ENCODE data around the gene CEBPG. TPM values are rescaled to one million over a fixed set of nuclear protein-coding genes. Genes with fewer than 3 reads are reported as not detected.

The CEBPG gene
- total RNA-seq, 2 donors from 2014 or later: 19.9 to 32.6 TPM

GRCh38 chr19:33408538-33409434 lies 35.3 kb downstream of the CEBPG start:
- TF ChIP-seq, protein P1, sequence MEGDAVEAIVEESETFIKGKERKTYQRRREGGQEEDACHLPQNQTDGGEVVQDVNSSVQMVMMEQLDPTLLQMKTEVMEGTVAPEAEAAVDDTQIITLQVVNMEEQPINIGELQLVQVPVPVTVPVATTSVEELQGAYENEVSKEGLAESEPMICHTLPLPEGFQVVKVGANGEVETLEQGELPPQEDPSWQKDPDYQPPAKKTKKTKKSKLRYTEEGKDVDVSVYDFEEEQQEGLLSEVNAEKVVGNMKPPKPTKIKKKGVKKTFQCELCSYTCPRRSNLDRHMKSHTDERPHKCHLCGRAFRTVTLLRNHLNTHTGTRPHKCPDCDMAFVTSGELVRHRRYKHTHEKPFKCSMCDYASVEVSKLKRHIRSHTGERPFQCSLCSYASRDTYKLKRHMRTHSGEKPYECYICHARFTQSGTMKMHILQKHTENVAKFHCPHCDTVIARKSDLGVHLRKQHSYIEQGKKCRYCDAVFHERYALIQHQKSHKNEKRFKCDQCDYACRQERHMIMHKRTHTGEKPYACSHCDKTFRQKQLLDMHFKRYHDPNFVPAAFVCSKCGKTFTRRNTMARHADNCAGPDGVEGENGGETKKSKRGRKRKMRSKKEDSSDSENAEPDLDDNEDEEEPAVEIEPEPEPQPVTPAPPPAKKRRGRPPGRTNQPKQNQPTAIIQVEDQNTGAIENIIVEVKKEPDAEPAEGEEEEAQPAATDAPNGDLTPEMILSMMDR (IDR thresholded peaks at IDR 0.05): no peak
- DNase-seq (ENCODE audit: low spot score) (no peak), ATAC-seq (ENCODE audit: insufficient number of reproducible peaks, low FRiP score, low read depth) (no peak)
- Histone ChIP-seq H3K27ac (no peak overlapping the region), H3K4me1 (ENCODE audit: control insufficient read depth in 1 of 2, low read depth in 2 of 2) (no peaks in the 10 kb centered on the region), H3K27me3 (replicated peaks; ENCODE audit: insufficient read depth) (no peaks in the 10 kb centered on the region), H3K4me3 (no peak overlapping the region), H3K36me3 (no peaks in the 10 kb centered on the region), H3K9me3 (no peaks in the 10 kb centered on the region)

DNA sequence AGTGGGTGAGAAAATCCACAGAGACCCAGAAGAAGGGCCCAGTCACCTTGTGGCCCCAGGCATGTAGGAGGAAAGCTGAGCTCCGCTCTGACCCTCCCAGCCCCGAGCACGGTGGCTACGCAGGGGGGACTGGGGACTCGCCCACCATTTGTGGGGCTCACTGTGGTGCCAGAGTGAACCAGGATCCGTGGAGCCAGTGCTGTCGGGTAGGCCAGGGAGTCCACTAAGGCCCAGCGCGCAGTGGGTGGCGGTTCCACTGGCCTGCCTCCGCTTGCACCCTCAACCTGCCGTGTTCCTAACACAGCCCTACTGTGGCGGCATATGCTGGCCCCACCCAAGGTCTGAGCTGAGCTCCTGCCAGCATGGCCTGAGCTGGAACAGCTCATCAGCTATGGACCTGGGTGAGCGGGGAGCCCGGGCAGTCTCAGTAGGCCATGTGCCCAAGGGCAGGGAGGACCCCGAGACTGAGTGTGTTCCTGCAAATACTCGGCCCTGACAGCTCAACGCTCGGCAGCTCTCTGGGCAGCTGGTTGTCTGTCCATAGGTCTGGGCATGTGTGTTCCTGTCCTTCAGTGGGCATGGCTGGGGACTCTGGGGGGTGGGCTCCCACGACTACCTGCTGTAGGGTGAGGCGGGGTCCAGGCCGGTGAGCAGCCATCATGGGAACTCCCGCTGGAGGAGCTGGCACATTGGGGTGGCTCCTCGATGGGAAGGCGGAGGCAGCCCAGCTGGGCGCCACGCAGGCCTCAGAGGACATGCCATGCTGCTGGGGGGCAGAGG lies 36.6 kb downstream of the CEBPG start:
- no peak for DNase-seq (ENCODE audit: low spot score)
- Histone ChIP-seq H3K27ac (no peak overlapping the region), H3K4me1 (ENCODE audit: control insufficient read depth in 1 of 2, low read depth in 2 of 2) (no peaks in the 10 kb centered on the region), H3K36me3 (no peaks in the 10 kb centered on the region), H3K4me3 (no peak overlapping the region), H3K9me3 (no peaks in the 10 kb centered on the region), H3K27me3 (replicated peaks; ENCODE audit: insufficient read depth) (no peaks in the 10 kb centered on the region)
- no peak for ATAC-seq (ENCODE audit: insufficient number of reproducible peaks, low FRiP score, low read depth)
- TF ChIP-seq, protein P1 (IDR thresholded peaks at IDR 0.05): no peak

- H3K27ac ChIP-seq: no peak overlapping the region
- H3K4me3 ChIP-seq: no peak overlapping the region
- no peaks in the 10 kb centered on the region for H3K36me3 ChIP-seq
- DNase-seq (ENCODE audit: low spot score) (no peak), ATAC-seq (ENCODE audit: insufficient number of reproducible peaks, low FRiP score, low read depth) (no peak)
- TF ChIP-seq, protein P1 (IDR thresholded peaks at IDR 0.05): no peak
- H3K4me1 ChIP-seq (ENCODE audit: control insufficient read depth in 1 of 2, low read depth in 2 of 2): no peaks in the 10 kb centered on the region
- no peaks in the 10 kb centered on the region for H3K9me3 ChIP-seq
- no peaks in the 10 kb centered on the region for H3K27me3 ChIP-seq (replicated peaks; ENCODE audit: insufficient read depth)
These were observed 37.4 kb downstream of the CEBPG start for GRCh38 chr19:33410915-33411401.

DNA sequence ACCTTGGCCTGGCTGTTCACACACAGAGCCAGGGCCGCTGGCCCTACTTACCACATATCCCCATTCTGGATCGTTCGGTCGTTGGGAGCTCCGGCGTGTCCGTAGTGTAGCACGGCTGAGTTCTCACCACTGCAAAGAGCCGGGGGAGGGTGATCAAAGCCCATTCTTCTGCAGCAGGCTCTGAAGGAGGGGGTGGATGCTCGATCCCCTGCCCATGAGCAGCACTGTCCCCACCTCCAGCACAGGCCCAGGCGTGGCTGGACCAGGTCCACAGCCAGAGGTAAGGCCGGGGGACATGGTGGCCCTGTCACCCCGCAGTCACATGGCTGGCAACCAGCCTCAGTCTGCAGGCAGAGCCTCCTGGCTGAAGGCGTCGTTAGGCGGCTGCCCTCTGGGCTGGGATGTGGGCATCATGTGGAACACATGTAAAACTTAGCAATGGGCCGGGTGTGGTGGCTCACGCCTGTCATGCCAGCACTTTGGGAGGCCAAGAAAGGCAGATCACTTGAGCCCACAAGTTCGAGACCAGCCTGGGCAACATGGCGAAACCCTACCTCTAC lies 38.2 kb downstream of the CEBPG start:
- no peak overlapping the region for H3K27ac ChIP-seq
- ATAC-seq (ENCODE audit: insufficient number of reproducible peaks, low FRiP score, low read depth): no peak
- no peaks in the 10 kb centered on the region for H3K36me3 ChIP-seq
- H3K27me3 ChIP-seq (replicated peaks; ENCODE audit: insufficient read depth): no peaks in the 10 kb centered on the region
- H3K4me1 ChIP-seq (ENCODE audit: control insufficient read depth in 1 of 2, low read depth in 2 of 2): no peaks in the 10 kb centered on the region
- no peaks in the 10 kb centered on the region for H3K9me3 ChIP-seq
- no peak overlapping the region for H3K4me3 ChIP-seq
- TF ChIP-seq, protein P1 (IDR thresholded peaks at IDR 0.05): no peak
- DNase-seq (ENCODE audit: low spot score): no peak

Measured in thoracic aorta (tissue), 2 donors.